Muscle layer of colon (tissue), 2 donors: ENCODE results near the gene ICAM2.

ENCODE experiments used
- H3K27ac ChIP-seq: one replicate; pipeline ENCODE4 v1.7.0; 2013; ENCODE audit warnings: low read depth, mild to moderate bottlenecking, low read length, moderate library complexity
- H3K27me3 ChIP-seq, 2 donors: one replicate each; pipeline ENCODE4 v1.7.0; 2013; ENCODE audit warnings: low read length in 2 of 2, mild to moderate bottlenecking in 2 of 2; ENCODE audit not compliant: insufficient read depth in 2 of 2, control insufficient read depth in 1 of 2
- H3K36me3 ChIP-seq: one replicate; pipeline ENCODE4 v1.7.0; 2013; ENCODE audit warnings: mild to moderate bottlenecking, low read length; ENCODE audit not compliant: insufficient read depth
- H3K4me1 ChIP-seq: one replicate; pipeline ENCODE4 v1.7.0; 2013; ENCODE audit warnings: mild to moderate bottlenecking, low read length; ENCODE audit not compliant: insufficient read depth
- H3K4me3 ChIP-seq, 2 donors: one replicate each; pipeline ENCODE4 v1.7.0; 2013; ENCODE audit warnings: low read length in 2 of 2, low read depth in 1 of 2, mild to moderate bottlenecking in 1 of 2, moderate library complexity in 1 of 2
- H3K9ac ChIP-seq: one replicate; pipeline ENCODE4 v1.7.0; 2013; ENCODE audit warnings: low read length
- H3K9me3 ChIP-seq: one replicate; pipeline ENCODE4 v1.7.0; 2013; ENCODE audit warnings: mild to moderate bottlenecking, low read length
- donor health status: abdominal sarcoma.
- donor health status: Adenocarcinoma of cecum.

Gene ICAM2

DNA sequence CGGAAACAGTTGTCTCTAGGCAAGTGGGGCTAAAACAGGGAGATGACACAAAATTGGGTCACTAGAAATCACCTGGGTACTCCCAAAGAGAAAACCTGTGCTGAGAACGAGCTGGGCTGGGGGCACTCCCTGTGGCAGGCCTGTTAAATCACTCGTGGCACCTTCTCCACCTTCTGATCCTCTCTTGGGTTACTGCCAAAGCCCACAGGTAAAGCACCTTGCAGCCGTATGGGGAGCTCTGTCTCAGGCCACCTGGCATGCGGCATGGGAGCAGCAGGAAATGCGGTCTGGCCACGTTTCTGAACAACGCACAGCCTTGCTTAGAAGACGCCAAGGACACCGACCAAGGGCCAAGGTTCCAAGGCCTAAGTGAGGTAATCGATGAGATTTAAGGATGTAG is 21.5 kb upstream of the ICAM2 start:
- H3K9me3 ChIP-seq = no peaks in the 10 kb centered on the region
- no peak overlapping the region for H3K4me3 ChIP-seq
- no peaks in the 10 kb centered on the region for H3K27me3 ChIP-seq
- no peak overlapping the region for H3K9ac ChIP-seq
- no peak overlapping the region for H3K27ac ChIP-seq
- H3K36me3 ChIP-seq = peaks cover 31% of the 10 kb centered on the region
- no peaks in the 10 kb centered on the region for H3K4me1 ChIP-seq

DNA sequence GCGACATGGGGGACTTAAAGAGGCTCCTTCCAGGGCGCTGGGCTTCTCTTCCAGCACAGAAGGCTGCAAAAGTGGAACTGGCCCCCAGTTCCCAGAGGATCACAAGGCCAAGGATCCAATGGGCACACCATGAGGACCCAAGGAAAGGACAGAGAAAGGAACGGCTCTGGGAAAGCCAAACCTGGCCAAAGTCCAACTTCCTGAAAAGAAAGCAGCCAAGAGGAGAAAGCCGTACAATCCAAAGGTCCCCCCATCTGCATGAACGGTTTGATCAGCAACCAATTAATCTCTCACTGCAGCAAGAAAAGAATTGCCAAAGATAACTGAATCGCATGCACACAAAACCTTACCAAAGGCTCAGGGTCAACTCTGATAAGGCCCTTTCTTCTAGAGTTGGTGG is 19.8 kb upstream of the ICAM2 start:
- Histone ChIP-seq H3K36me3 (peaks cover 14% of the 10 kb centered on the region), H3K27ac (no peak overlapping the region)

DNA sequence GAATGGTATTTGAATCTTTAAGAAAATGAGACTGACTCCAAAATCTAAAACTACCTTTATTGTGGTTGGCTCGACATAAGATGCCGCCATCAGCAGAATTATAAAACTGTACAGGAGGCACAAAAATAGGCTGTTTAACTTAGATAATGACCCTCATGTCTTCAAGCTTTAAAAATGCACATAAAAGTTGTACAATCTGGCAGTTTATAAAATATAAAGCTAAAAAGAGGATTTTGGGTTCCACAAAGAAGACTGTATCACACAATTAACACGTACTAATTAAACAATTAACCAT is 18.6 kb upstream of the ICAM2 start:
- Histone ChIP-seq H3K36me3 (peaks cover 2% of the 10 kb centered on the region), H3K4me1 (no peaks in the 10 kb centered on the region), H3K27ac (no peak overlapping the region), H3K27me3 (no peaks in the 10 kb centered on the region), H3K9ac (no peak overlapping the region), H3K9me3 (no peaks in the 10 kb centered on the region), H3K4me3 (no peak overlapping the region)

More for the DNA sequence above, 19.8 kb upstream of the ICAM2 start:
- no peaks in the 10 kb centered on the region for H3K27me3 ChIP-seq
- H3K9ac ChIP-seq = no peak overlapping the region
- no peak overlapping the region for H3K4me3 ChIP-seq
- no peaks in the 10 kb centered on the region for H3K9me3 ChIP-seq
- no peaks in the 10 kb centered on the region for H3K4me1 ChIP-seq

DNA sequence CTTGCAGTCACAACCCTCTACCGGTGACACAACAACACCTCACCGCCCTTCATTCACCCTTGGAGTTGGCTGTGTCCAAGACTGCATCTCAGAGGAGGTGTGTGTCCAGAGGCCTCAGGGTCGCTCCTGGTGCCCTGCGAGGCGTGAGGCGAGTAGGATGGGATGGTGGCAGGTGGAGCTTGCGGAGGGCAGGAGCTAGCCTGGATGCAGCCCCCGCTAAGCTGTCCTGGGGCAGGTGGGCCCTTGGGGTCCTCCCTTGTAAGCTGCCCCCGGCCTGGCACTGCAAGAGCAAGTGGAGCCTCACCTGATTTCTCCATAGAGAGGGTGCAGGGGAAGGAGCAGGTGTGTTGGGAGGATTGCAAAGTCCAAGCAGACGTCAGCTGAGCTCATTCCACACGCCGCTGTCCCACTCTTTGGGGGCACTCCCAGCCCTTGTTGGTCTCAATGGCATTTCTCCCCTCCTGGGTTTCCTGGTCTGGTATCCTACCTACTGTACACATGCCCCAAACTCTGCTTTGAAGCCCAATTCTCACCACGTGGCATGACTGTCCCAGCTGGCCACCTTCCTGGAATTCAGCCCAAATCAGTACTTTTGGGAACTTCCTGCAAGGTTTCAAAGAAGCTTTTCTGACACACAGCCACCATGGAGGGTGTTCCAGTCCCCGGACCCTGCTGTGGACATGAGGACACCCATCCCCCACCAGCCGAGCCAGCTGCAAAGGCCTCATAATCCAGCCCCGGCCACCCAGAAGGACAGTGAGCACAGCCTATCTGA is 18.1 kb upstream of the ICAM2 start:
- Histone ChIP-seq H3K36me3 (no peaks in the 10 kb centered on the region), H3K9ac (no peak overlapping the region), H3K27ac (no peak overlapping the region), H3K27me3 (no peaks in the 10 kb centered on the region), H3K9me3 (no peaks in the 10 kb centered on the region), H3K4me3 (no peak overlapping the region), H3K4me1 (no peaks in the 10 kb centered on the region)

DNA sequence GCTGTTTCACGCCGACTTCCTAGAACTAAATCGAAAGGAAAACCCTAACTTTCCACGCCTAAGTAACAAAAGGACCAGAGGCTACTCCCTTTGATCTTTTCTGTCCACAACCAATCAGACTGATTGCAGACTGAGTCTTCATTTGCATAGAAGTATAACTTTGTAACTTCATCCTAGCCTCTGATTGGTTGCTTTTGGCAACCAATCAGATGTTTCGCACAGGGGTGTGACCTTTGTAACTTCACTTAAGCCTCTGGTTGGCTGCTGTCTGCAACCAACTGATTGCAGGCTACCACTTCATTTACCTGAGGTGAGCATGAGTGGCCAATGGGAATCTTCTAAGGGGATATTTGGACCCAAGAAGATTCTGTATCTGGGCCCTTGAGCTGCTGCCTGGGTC is 17.4 kb upstream of the ICAM2 start:
- Histone ChIP-seq H3K36me3 (no peaks in the 10 kb centered on the region), H3K9ac (no peak overlapping the region), H3K27me3 (no peaks in the 10 kb centered on the region), H3K4me1 (no peaks in the 10 kb centered on the region), H3K4me3 (no peak overlapping the region), H3K27ac (no peak overlapping the region), H3K9me3 (no peaks in the 10 kb centered on the region)

DNA sequence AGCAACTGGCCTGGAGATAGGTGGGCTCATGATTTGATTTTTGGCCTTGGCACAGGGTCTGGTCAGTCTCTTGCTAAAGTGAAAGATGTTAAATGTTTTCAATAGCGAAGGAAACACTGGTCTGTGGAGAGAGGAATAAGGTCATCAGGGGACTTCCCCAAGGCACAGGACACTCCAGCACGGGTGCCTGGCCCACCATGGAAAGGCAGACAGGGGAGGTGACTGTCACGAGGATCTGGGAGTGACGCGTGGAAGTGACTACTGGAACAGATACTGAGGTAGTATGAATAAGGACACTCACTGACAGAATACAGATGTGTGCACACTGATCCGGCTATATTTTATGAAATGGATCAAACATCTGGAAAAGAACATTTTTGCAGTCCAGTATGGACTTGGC is 16.7 kb upstream of the ICAM2 start:
- no peaks in the 10 kb centered on the region for H3K9me3 ChIP-seq
- no peaks in the 10 kb centered on the region for H3K27me3 ChIP-seq
- H3K4me1 ChIP-seq = no peaks in the 10 kb centered on the region
- H3K27ac ChIP-seq = no peak overlapping the region
- H3K36me3 ChIP-seq = no peaks in the 10 kb centered on the region
- H3K9ac ChIP-seq = no peak overlapping the region
- H3K4me3 ChIP-seq = no peak overlapping the region

DNA sequence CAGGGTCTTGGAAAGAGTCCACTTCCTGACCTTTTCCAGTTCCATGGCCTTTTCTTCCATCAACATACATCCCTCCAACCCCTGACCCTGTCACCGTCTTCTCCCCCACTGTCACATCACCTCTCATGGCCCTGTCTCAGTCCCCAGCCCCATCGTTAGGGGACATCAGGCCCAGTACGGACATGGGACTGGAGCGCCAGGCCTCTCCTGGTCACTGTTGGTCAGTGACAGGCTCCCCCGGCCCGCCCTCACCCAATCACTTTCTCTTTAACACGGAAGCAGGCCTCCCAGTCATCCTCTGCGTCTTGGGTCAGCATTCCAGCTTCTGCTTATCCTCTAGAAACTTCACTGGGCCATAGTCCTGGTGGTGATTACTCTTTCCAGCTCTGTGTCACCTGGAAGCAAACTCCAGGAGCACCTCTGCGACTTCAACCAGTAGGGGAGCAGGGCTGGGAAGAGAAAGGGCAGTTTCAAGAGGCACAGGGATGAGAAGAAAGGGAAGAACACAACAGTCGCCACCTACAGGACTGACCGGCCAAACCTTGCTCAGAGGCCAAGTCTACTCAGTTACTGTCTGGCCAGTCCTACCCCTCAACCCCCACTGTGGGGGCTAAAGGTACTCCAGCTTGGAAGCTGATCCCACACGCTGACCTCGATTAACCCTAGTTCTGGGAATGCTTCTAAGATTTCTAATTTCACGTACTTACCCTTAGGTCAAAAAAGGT is 15.9 kb upstream of the ICAM2 start:
- Histone ChIP-seq H3K9ac (no peak overlapping the region), H3K36me3 (no peaks in the 10 kb centered on the region), H3K27me3 (no peaks in the 10 kb centered on the region), H3K27ac (no peak overlapping the region), H3K9me3 (no peaks in the 10 kb centered on the region), H3K4me3 (no peak overlapping the region), H3K4me1 (no peaks in the 10 kb centered on the region)

DNA sequence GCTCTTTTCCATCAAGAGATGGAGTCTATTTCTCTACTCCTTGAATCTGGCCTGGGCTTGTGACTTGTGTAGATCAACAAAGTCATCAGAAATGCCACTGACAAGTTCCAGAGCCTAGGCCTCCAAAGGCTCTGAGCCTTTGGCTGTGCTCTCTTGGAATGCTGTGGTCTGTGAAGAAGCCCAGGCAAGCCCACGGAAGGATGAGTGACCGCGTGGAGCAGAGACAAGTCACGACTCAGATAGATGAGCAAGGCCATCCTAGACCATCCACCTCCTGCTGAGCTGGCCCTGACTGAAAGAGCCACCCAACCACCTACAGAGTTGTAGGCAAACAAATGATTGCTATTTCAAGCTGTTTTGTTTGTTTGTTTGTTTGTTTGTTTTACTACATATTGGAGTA is 11.6 kb upstream of the ICAM2 start:
- H3K4me3 ChIP-seq = no peak overlapping the region
- no peaks in the 10 kb centered on the region for H3K36me3 ChIP-seq
- no peaks in the 10 kb centered on the region for H3K27me3 ChIP-seq
- H3K9ac ChIP-seq = no peak overlapping the region
- H3K27ac ChIP-seq = no peak overlapping the region
- H3K4me1 ChIP-seq = no peaks in the 10 kb centered on the region
- no peaks in the 10 kb centered on the region for H3K9me3 ChIP-seq

DNA sequence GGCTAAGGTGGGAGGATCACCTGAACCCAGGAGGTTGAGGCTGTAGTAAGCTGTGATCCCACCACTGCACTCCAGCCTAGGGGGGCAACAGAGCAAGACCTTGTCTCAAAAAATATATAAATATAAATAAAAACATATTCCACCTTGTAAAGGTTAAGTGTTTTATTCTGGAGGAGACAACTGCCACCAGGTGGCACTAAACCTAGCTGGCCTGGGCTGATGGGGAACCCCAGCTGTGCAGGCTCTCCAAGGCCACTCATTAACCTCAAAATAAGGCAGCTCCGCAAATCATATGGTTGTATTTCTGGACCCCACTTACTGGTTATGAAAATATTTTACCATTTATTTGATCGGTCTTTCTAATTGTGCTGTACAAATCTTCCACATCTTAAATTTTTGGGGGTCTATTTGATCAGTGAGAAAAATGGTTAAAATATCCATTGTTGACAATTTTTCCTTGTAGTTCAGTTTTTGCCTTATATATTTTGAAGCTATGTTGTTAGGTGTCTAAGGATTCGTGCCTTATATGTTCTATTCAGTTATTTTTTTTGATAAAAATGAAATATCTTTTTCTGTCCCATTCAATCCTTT is 8.5 kb upstream of the ICAM2 start:
- H3K4me1 ChIP-seq = no peaks in the 10 kb centered on the region
- no peaks in the 10 kb centered on the region for H3K9me3 ChIP-seq
- H3K27me3 ChIP-seq = no peaks in the 10 kb centered on the region
- no peak overlapping the region for H3K4me3 ChIP-seq
- no peak overlapping the region for H3K27ac ChIP-seq
- no peaks in the 10 kb centered on the region for H3K36me3 ChIP-seq
- no peak overlapping the region for H3K9ac ChIP-seq

DNA sequence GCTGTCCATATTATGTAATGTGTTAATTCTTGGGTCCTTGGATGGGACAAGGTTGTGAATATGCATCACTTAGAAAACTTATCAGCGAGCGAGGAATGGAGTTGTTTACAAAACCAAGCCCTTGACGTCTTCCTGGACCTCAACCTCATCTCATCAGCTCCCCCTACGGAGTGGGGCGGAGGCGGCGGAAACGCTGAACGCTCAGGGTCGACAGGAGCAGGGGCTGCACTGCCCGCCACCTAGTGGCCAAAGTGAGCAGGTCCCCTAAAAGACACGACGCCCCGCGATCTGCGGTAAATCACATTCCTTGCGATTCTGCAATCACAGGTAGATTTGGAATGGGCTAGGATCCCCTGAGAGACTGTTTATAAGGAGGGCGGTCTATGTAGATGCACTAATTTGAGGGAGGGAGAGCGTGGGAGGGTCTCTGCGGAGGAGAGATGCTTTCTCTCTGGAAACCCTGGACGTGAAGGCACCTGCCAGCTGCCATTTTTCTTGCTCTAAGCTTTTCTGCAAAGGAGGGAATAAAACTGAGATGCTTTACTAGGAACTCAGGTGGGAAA is 5.4 kb upstream of the ICAM2 start:
- no peaks in the 10 kb centered on the region for H3K9me3 ChIP-seq
- no peak overlapping the region for H3K9ac ChIP-seq
- H3K27ac ChIP-seq = no peak overlapping the region
- peak overlapping the region in 1 of 2 donors; percentile 8 for H3K4me3 ChIP-seq
- no peaks in the 10 kb centered on the region for H3K4me1 ChIP-seq
- no peaks in the 10 kb centered on the region for H3K36me3 ChIP-seq
- H3K27me3 ChIP-seq = no peaks in the 10 kb centered on the region

DNA sequence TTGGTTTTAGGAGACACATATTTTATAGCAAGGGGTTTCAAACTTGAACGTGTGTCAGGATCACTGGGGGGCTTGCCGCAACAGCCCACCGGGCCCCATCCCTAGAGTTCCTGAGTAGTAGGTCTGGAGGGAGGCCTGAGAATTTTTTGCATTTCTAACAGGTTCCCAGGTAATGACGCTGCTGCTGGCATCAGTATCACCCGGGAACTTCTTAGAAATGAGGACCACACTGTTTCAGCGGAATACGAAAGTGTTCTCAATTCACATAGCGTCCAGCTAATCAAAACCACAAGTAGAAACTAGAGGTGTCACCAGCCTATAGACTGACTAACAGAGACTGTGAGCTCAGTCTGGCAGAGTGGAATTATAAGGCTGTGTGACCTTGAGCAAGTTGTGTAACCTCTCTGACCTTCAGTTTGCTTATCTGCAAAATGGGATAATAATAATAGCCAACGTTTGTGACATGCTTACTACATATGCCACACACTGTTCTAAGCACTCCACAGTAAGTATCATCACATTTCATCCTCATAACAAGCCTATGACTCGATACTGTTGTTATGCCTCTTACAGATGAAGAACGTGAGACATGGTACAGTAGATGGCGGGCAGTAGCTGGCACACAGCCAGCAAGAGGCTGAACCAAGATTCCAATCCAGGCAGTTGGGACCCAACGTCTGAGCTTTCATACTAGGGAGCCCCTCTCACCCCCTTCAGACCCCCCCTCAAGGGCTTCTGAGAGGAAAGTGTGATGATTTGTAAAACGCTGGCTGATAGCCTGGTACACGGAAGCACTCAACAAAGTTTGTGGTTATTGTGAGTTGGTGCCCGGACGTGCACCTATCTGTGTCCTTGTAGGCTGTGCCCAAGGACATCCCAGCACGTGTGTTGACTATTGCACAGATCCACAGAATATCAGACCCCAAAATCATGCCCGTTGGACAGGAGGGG is 4.6 kb upstream of the ICAM2 start:
- Histone ChIP-seq H3K27me3 (no peaks in the 10 kb centered on the region), H3K9ac (no peak overlapping the region), H3K27ac (no peak overlapping the region), H3K36me3 (no peaks in the 10 kb centered on the region), H3K4me3 (no peak overlapping the region), H3K4me1 (no peaks in the 10 kb centered on the region), H3K9me3 (no peaks in the 10 kb centered on the region)
